HG03442 (cell line): Measurements from ENCODE around the gene COG7.
"Not testable (repeated sequence)": the region's sequence is repeated elsewhere in the genome, so short reads cannot be mapped to it uniquely, and the experiment has no call there.

ENCODE experiments used
- ATAC-seq: cut with Tn5 transposase; IDR thresholded peaks from one replicate; pipeline ENCODE4 v1.9.1; 2021; ENCODE audit warnings: mild to moderate bottlenecking, moderate library complexity; ENCODE audit not compliant: unreplicated experiment

The COG7 gene

GRCh38 chr16:23476289-23476688 lies 23.3 kb upstream of the COG7 start:
- no peak for ATAC-seq

GRCh38 chr16:23469814-23470213 lies 16.8 kb upstream of the COG7 start:
- ATAC-seq: no peak

- ATAC-seq: no peak
These were observed 13.3 kb upstream of the COG7 start for GRCh38 chr16:23466162-23466885.

GRCh38 chr16:23465179-23465578 lies 12.2 kb upstream of the COG7 start:
- ATAC-seq: no peak

GRCh38 chr16:23464196-23464595 lies 11.2 kb upstream of the COG7 start:
- ATAC-seq: no peak

- ATAC-seq: not testable (repeated sequence)
These were observed 10.0 kb upstream of the COG7 start for GRCh38 chr16:23462994-23463393.

GRCh38 chr16:23453338-23454052 lies 506 bp upstream of the COG7 start:
- peak; percentile 13 for ATAC-seq

- no peak for ATAC-seq
These were observed 793 bp downstream of the COG7 start for GRCh38 chr16:23452221-23452571.

- no peak for ATAC-seq
These were observed 4.6 kb downstream of the COG7 start for GRCh38 chr16:23448392-23448791.

- ATAC-seq: not testable (repeated sequence)
These were observed 15.4 kb downstream of the COG7 start for GRCh38 chr16:23437542-23437941.

- ATAC-seq: no peak
These were observed 16.0 kb downstream of the COG7 start for GRCh38 chr16:23436951-23437350.

GRCh38 chr16:23435500-23435899 lies 17.5 kb downstream of the COG7 start:
- no peak for ATAC-seq

- ATAC-seq: no peak
These were observed 18.6 kb downstream of the COG7 start for GRCh38 chr16:23434380-23434779.

- ATAC-seq: no peak
These were observed 19.6 kb downstream of the COG7 start for GRCh38 chr16:23433261-23433920.

- no peak for ATAC-seq
These were observed 20.5 kb downstream of the COG7 start for GRCh38 chr16:23432176-23433128.

GRCh38 chr16:23428351-23428750 lies 24.6 kb downstream of the COG7 start:
- no peak for ATAC-seq

- no peak for ATAC-seq
These were observed 28.6 kb downstream of the COG7 start for GRCh38 chr16:23424292-23424958.

- no peak for ATAC-seq
These were observed 29.4 kb downstream of the COG7 start for GRCh38 chr16:23423496-23424049.

GRCh38 chr16:23420011-23420410 lies 33.0 kb downstream of the COG7 start:
- ATAC-seq: no peak

GRCh38 chr16:23416816-23417215 lies 36.2 kb downstream of the COG7 start:
- no peak for ATAC-seq
